Vagina (tissue), 2 donors: ENCODE data around the gene CABP5.
"Not testable (repeated sequence)": the region's sequence is repeated elsewhere in the genome, so short reads cannot be mapped to it uniquely, and the experiment has no call there.

Source experiments
- POLR2A ChIP-seq, 2 donors: fragments of 450-650 bp; IDR thresholded peaks; one replicate each; pipeline ENCODE4 v1.6.1; 2017; ENCODE audit warnings: antibody characterized with exemption in 2 of 2, mild to moderate bottlenecking in 2 of 2, moderate library complexity in 2 of 2
- TF ChIP-seq, protein P1 (sequence below), 3 experiments: fragments of 450-650 bp in 2 of 3; fragments of 200-600 bp in 1 of 3; sonication (generic) in 1 of 3; IDR thresholded peaks; one replicate each; pipeline ENCODE4 v1.5.1; 2017 to 2019; ENCODE audit warnings: antibody characterized with exemption in 3 of 3, mild to moderate bottlenecking in 2 of 3, moderate library complexity in 2 of 3

DNA sequence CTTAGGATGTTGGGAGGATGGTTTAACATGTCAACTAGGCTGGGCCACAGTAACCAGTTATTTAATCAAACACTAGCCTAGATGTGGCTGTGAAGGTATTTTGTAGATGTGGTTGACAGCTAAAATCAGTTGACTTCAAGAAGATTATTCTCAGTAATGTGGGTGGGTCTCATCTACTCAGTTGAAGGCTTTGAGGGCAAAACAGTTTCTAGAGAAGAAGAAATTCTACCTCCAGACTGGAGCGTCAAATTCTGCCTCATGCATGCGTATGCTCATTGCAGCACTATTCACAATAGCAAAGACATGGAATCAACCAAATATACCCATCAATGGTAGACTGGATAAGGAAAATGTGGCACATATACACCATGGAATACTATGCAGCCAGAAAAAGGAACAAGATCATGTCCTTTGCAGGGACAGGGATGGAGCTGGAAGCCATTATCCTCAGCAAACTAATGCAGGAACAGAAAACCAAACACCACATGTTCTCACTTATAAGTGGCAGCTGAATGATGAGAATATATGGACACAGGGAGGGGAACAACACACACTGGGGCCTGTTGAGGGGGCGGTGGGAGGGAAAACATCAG is 26.4 kb upstream of the CABP5 start:
- TF ChIP-seq, protein P1, sequence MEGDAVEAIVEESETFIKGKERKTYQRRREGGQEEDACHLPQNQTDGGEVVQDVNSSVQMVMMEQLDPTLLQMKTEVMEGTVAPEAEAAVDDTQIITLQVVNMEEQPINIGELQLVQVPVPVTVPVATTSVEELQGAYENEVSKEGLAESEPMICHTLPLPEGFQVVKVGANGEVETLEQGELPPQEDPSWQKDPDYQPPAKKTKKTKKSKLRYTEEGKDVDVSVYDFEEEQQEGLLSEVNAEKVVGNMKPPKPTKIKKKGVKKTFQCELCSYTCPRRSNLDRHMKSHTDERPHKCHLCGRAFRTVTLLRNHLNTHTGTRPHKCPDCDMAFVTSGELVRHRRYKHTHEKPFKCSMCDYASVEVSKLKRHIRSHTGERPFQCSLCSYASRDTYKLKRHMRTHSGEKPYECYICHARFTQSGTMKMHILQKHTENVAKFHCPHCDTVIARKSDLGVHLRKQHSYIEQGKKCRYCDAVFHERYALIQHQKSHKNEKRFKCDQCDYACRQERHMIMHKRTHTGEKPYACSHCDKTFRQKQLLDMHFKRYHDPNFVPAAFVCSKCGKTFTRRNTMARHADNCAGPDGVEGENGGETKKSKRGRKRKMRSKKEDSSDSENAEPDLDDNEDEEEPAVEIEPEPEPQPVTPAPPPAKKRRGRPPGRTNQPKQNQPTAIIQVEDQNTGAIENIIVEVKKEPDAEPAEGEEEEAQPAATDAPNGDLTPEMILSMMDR (IDR thresholded peaks at IDR 0.05), result not testable (repeated sequence)
- TF ChIP-seq POLR2A (IDR thresholded peaks at IDR 0.05), result not testable (repeated sequence)
